B cell (primary cell): ENCODE results near the gene NANOS2. TPM values are rescaled to one million over a fixed set of nuclear protein-coding genes. Genes with fewer than 3 reads are reported as not detected.

Experiments used
- ATAC-seq: fragments of 200-7000 bp; cut with Tn5 transposase; one replicate; pipeline ENCODE4 v1.10.0; 2021; ENCODE audit warnings: low read depth, mild to moderate bottlenecking, moderate number of reproducible peaks, moderate library complexity
- CTCF ChIA-PET: fragments of 350-600 bp; sonication (Branson Sonifier 250); formaldehyde crosslinking; loops from one replicate; lab custom pipeline; 2021; ENCODE audit warnings: antibody characterized with exemption, inconsistent platforms; lab: Charles Lee
- POLR2A ChIA-PET: fragments of 350-600 bp; sonication (Branson Sonifier 250); formaldehyde crosslinking; loops from one replicate; lab custom pipeline; 2021; ENCODE audit warnings: antibody characterized with exemption; lab: Charles Lee
- DNase-seq: peaks from one replicate; pipeline ENCODE4 v3.0.0; 2013
- H2AFZ ChIP-seq: 2 replicates; pipeline ENCODE4 v1.6.1; 2012; ENCODE audit warnings: mild to moderate bottlenecking, low read depth, low read length; ENCODE audit not compliant: insufficient read depth, poor library complexity, severe bottlenecking
- H3K27ac ChIP-seq, 2 donors: 1 replicate in 1 of 2; 2 replicates in 1 of 2; pipeline ENCODE4 v1.5.1; 2012 to 2013; ENCODE audit warnings: low read length in 2 of 2, mild to moderate bottlenecking in 2 of 2, moderate library complexity in 1 of 2
- H3K27me3 ChIP-seq, 4 experiments: fragments of 200-600 bp in 1 of 4; sonication (generic) in 1 of 4; replicated peaks in 1 of 4; 1 replicate in 2 of 4; 2 replicates in 2 of 4; pipeline versions ENCODE4 v1.6.1 to v1.7.0; 2013 to 2016; ENCODE audit warnings: low read length in 3 of 4, mild to moderate bottlenecking in 2 of 4, mixed read lengths in 1 of 4, moderate library complexity in 1 of 4; ENCODE audit not compliant: insufficient read depth in 4 of 4, control insufficient read depth in 3 of 4; ENCODE audit errors: control extremely low read depth in 1 of 4
- H3K36me3 ChIP-seq, 2 experiments: replicated peaks in 1 of 2; 1 replicate in 1 of 2; 2 replicates in 1 of 2; pipeline versions ENCODE4 v1.6.1 to v1.7.1; 2013; ENCODE audit warnings: low read length in 1 of 2; ENCODE audit not compliant: insufficient read depth in 2 of 2, control insufficient read depth in 1 of 2; ENCODE audit errors: control extremely low read depth in 1 of 2, extremely low read depth in 1 of 2
- H3K4me1 ChIP-seq, 2 donors: fragments of 200-600 bp in 1 of 2; sonication (generic) in 1 of 2; 1 replicate in 1 of 2; 2 replicates in 1 of 2; pipeline versions ENCODE4 v1.5.1 to v1.6.1; 2013 to 2017; ENCODE audit warnings: low read length in 2 of 2; ENCODE audit not compliant: control insufficient read depth in 2 of 2, insufficient read depth in 2 of 2
- H3K4me2 ChIP-seq: replicated peaks from 2 replicates; pipeline ENCODE3; 2012; ENCODE audit warnings: mild to moderate bottlenecking, low read depth, low read length; ENCODE audit not compliant: poor library complexity, severe bottlenecking
- H3K4me3 ChIP-seq, 5 experiments: fragments of 200-600 bp in 1 of 5; sonication (generic) in 1 of 5; 1 replicate in 3 of 5; 2 replicates in 2 of 5; pipeline versions ENCODE4 v1.5.1 to v1.7.0; 2011 to 2016; ENCODE audit warnings: low read length in 4 of 5, mild to moderate bottlenecking in 4 of 5, low read depth in 2 of 5, control low read depth in 1 of 5, moderate library complexity in 1 of 5; ENCODE audit not compliant: insufficient read depth in 1 of 5; ENCODE audit errors: control extremely low read depth in 1 of 5, extremely low read depth in 1 of 5
- H3K79me2 ChIP-seq: fragments of 200-600 bp; sonication (generic); one replicate; pipeline ENCODE4 v1.6.0; 2016; ENCODE audit warnings: low read length; ENCODE audit not compliant: control insufficient read depth, insufficient read depth
- H3K9ac ChIP-seq: fragments of 200-600 bp; sonication (generic); 2 replicates; pipeline ENCODE4 v1.6.1; 2017; ENCODE audit warnings: mild to moderate bottlenecking, low read length, moderate library complexity
- H3K9me3 ChIP-seq, 3 donors: one replicate each; pipeline versions ENCODE4 v1.6.1 to v1.7.1; 2013; ENCODE audit warnings: low read length in 2 of 3; ENCODE audit not compliant: control insufficient read depth in 2 of 3, insufficient read depth in 1 of 3; ENCODE audit errors: control extremely low read depth in 1 of 3
- H4K20me1 ChIP-seq: 2 replicates; pipeline ENCODE4 v1.6.0; 2012; ENCODE audit warnings: mild to moderate bottlenecking, low read length; ENCODE audit not compliant: insufficient read depth, control insufficient read depth, poor library complexity, severe bottlenecking
- H3K27ac Mint-ChIP-seq: one replicate; pipeline ENCODE4 v1.8.0; 2021; ENCODE audit warnings: mixed read lengths
- H3K27me3 Mint-ChIP-seq: one replicate; pipeline ENCODE4 v1.8.0; 2021; ENCODE audit warnings: mixed read lengths
- H3K4me1 Mint-ChIP-seq: one replicate; pipeline ENCODE4 v1.8.0; 2021; ENCODE audit warnings: mixed read lengths
- H3K4me3 Mint-ChIP-seq: one replicate; pipeline ENCODE4 v1.8.0; 2021; ENCODE audit warnings: mixed read lengths
- H3K9me3 Mint-ChIP-seq: one replicate; pipeline ENCODE4 v1.8.0; 2022; ENCODE audit warnings: mixed read lengths; ENCODE audit not compliant: insufficient read depth
- EZH2 ChIP-seq: IDR thresholded peaks from 2 replicates; pipeline ENCODE4 v1.6.1; 2012; ENCODE audit warnings: borderline replicate concordance, low read depth, mild to moderate bottlenecking, moderate library complexity, low read length; ENCODE audit not compliant: insufficient read depth, poor library complexity, severe bottlenecking
- WGBS: methylation state at CpG from one replicate; pipeline ENCODE4 v1.1.5; 2013; ENCODE audit warnings: missing lambda C conversion rate; ENCODE audit not compliant: insufficient coverage; 5-methylcytosine and 5-hydroxymethylcytosine counted together
- intact Hi-C: fragments of 100-400 bp; cut with micrococcal nuclease; formaldehyde crosslinking; loops from one replicate; pipeline ENCODE4 v1.10.0; 2022
- polyA plus RNA-seq: library from polyadenylated mRNA; depleted of rRNA; stranded (reverse); fragments of >200 nt; gene quantifications from 2 replicates; pipeline ENCODE4 v1.2.3, GENCODE V29; 2012
- total RNA-seq, 2 donors: library from RNA; stranded (reverse); fragments of 120-200 nt in 1 of 2; gene quantifications; 1 replicate in 1 of 2; 2 replicates in 1 of 2; pipeline versions ENCODE4 v1.2.3 to v1.2.4, GENCODE V29; 2013 to 2022
- TF ChIP-seq, protein P1 (sequence below): fragments of 200-600 bp; IDR thresholded peaks from one replicate; pipeline ENCODE4 v1.8.0; 2022; ENCODE audit warnings: antibody characterized with exemption, mild to moderate bottlenecking

The NANOS2 gene
- total and polyA plus RNA-seq, 2 donors (not counting 1 experiment from before 2014, with no cell fraction given), result not detected

DNA sequence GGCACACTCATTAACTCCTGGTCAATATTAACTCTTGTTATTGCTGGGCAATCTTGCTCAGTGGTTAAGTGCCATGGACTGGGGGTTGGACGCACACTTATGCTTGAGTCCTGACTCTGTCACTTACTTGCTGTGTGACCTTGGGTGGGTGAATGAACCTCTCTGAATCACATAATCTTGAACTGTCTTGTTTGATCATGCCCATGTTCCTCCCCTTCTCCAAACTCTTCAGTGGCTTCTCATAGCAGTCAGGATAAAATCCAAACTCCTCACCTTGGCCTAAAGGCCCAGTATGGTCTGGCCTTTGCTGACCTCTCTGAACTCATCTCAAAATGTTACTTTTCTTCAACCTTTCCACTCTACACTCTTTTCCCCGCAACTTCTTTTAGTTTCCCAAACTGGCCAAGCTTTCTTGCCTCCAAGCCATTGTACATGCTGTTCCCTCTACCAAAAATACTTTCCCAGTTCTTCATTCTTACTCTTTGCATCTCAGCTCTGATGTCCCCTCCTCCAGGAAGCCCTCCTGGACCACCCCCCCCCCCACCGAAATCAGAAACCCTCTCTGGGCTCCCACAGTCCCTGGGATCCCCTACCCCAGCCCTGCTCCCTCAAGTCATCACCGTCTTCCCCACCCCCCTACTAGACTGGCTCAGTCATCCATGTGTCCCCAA is 14.5 kb downstream of the NANOS2 start:
- intact Hi-C loops, result no loop called here

GRCh38 chr19:45899253-45899652 is 15.3 kb downstream of the NANOS2 start:
- no peak overlapping the region for H3K27ac ChIP-seq
- DNase-seq (no peak), ATAC-seq (no peak)
- peaks cover 23 to 33% of the 10 kb centered on the region in 2 donors for H3K4me1 ChIP-seq
- peaks cover 3 to 9% of the 10 kb centered on the region in 2 experiments for H3K36me3 ChIP-seq
- no peak overlapping the region for H3K9ac ChIP-seq
- no peaks in the 10 kb centered on the region for H4K20me1 ChIP-seq
- H2AFZ ChIP-seq, result no peak overlapping the region
- H3K9me3 Mint-ChIP-seq, result no peaks in the 10 kb centered on the region
- TF ChIP-seq, protein P1, sequence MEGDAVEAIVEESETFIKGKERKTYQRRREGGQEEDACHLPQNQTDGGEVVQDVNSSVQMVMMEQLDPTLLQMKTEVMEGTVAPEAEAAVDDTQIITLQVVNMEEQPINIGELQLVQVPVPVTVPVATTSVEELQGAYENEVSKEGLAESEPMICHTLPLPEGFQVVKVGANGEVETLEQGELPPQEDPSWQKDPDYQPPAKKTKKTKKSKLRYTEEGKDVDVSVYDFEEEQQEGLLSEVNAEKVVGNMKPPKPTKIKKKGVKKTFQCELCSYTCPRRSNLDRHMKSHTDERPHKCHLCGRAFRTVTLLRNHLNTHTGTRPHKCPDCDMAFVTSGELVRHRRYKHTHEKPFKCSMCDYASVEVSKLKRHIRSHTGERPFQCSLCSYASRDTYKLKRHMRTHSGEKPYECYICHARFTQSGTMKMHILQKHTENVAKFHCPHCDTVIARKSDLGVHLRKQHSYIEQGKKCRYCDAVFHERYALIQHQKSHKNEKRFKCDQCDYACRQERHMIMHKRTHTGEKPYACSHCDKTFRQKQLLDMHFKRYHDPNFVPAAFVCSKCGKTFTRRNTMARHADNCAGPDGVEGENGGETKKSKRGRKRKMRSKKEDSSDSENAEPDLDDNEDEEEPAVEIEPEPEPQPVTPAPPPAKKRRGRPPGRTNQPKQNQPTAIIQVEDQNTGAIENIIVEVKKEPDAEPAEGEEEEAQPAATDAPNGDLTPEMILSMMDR, result no peak
- no peak for TF ChIP-seq EZH2
- POLR2A ChIA-PET, result no interaction called here
- peaks cover 38% of the 10 kb centered on the region for H3K4me1 Mint-ChIP-seq
- H3K79me2 ChIP-seq, result peaks cover 20% of the 10 kb centered on the region
- no peak overlapping the region for H3K4me3 ChIP-seq
- CTCF ChIA-PET, result no interaction called here
- 97% methylated on average over 4 of the region's 7 CpGs for WGBS
- no peak overlapping the region for H3K4me2 ChIP-seq
- no peaks in the 10 kb centered on the region for H3K27me3 Mint-ChIP-seq
- no peak overlapping the region for H3K27ac Mint-ChIP-seq
- intact Hi-C loops, result no loop called here
- no peaks in the 10 kb centered on the region for H3K27me3 ChIP-seq
- no peaks in the 10 kb centered on the region for H3K9me3 ChIP-seq
- no peak overlapping the region for H3K4me3 Mint-ChIP-seq

More for the DNA sequence above, 14.5 kb downstream of the NANOS2 start:
- H3K27ac Mint-ChIP-seq, result no peak overlapping the region
- peak overlapping the region; percentile 33 for H3K4me3 Mint-ChIP-seq
- 93% methylated on average over 2 of the region's 4 CpGs for WGBS
- Histone ChIP-seq H3K4me3 (no peak overlapping the region), H3K9me3 (no peaks in the 10 kb centered on the region), H3K4me1 (peaks cover 23 to 33% of the 10 kb centered on the region in 2 donors), H2AFZ (no peak overlapping the region), H3K27me3 (no peaks in the 10 kb centered on the region), H3K36me3 (peaks cover 3 to 9% of the 10 kb centered on the region in 2 experiments), H4K20me1 (no peaks in the 10 kb centered on the region), H3K4me2 (no peak overlapping the region), H3K27ac (no peak overlapping the region), H3K9ac (no peak overlapping the region), H3K79me2 (peaks cover 20% of the 10 kb centered on the region)
- POLR2A ChIA-PET, result no interaction called here
- ATAC-seq, result no peak
- H3K9me3 Mint-ChIP-seq, result no peaks in the 10 kb centered on the region
- no peak for TF ChIP-seq EZH2
- TF ChIP-seq, protein P1, result no peak
- CTCF ChIA-PET, result no interaction called here
- H3K27me3 Mint-ChIP-seq, result no peaks in the 10 kb centered on the region
- H3K4me1 Mint-ChIP-seq, result peaks cover 38% of the 10 kb centered on the region
- DNase-seq, result no peak
